T-cell (primary cell): ENCODE data around the gene PTPRT. TPM values are rescaled to one million over a fixed set of nuclear protein-coding genes. Genes with fewer than 3 reads are reported as not detected.

Source experiments
- ATAC-seq, 4 experiments: fragments of 200-7000 bp in 3 of 4; fragments of 150-1000 bp in 1 of 4; cut with Tn5 transposase; replicated peaks in 1 of 4; 1 replicate in 3 of 4; 2 replicates in 1 of 4; pipeline ENCODE4 v1.10.0; 2021; ENCODE audit warnings: moderate library complexity in 3 of 4, mild to moderate bottlenecking in 2 of 4, moderate number of reproducible peaks in 1 of 4
- CTCF ChIA-PET, 2 donors: fragments of 300-600 bp; sonication (Branson Sonifier 250); formaldehyde crosslinking; loops; one replicate each; lab custom pipeline; 2022; ENCODE audit warnings: antibody characterized with exemption in 2 of 2; lab: Charles Lee
- POLR2A ChIA-PET, 2 donors: fragments of 300-600 bp; sonication (Branson Sonifier 250); formaldehyde crosslinking; loops; one replicate each; lab custom pipeline; 2022; ENCODE audit warnings: antibody characterized with exemption in 2 of 2; lab: Charles Lee
- DNase-seq, 35 experiments: peaks; one replicate each; pipeline versions ENCODE4 v3.0.0 to v3.0.0-alpha.2; 2013 to 2023
- H3K27ac ChIP-seq: one replicate; pipeline ENCODE4 v1.5.1; 2013; ENCODE audit warnings: low read length
- H3K27me3 ChIP-seq, 2 experiments: replicated peaks in 1 of 2; 1 replicate in 1 of 2; 2 replicates in 1 of 2; pipeline versions ENCODE4 v1.6.1 to v1.7.0; 2013; ENCODE audit warnings: low read length in 1 of 2, mixed read lengths in 1 of 2; ENCODE audit not compliant: control insufficient read depth in 2 of 2, insufficient read depth in 2 of 2; ENCODE audit errors: extremely low read depth in 1 of 2
- H3K36me3 ChIP-seq, 2 donors: 1 replicate in 1 of 2; 2 replicates in 1 of 2; pipeline versions ENCODE4 v1.6.1 to v1.7.0; 2013; ENCODE audit warnings: low read length in 1 of 2; ENCODE audit not compliant: control insufficient read depth in 2 of 2, insufficient read depth in 1 of 2; ENCODE audit errors: extremely low read depth in 1 of 2
- H3K4me1 ChIP-seq, 2 experiments: 1 replicate in 1 of 2; 2 replicates in 1 of 2; pipeline versions ENCODE4 v1.6.1 to v1.7.0; 2013; ENCODE audit warnings: low read length in 2 of 2, mixed read lengths in 1 of 2; ENCODE audit not compliant: insufficient read depth in 2 of 2, control insufficient read depth in 1 of 2; ENCODE audit errors: extremely low read depth in 1 of 2
- H3K4me3 ChIP-seq, 2 donors: 1 replicate in 1 of 2; 2 replicates in 1 of 2; pipeline versions ENCODE4 v1.5.1 to v1.7.0; 2013; ENCODE audit warnings: mild to moderate bottlenecking in 2 of 2, low read length in 1 of 2, moderate library complexity in 1 of 2; ENCODE audit not compliant: control insufficient read depth in 1 of 2; ENCODE audit errors: extremely low read depth in 1 of 2
- H3K9me3 ChIP-seq: 2 replicates; pipeline ENCODE4 v1.7.0; 2013
- H3K27ac Mint-ChIP-seq, 2 donors: one replicate each; pipeline ENCODE4 v1.8.0; 2020 to 2021; ENCODE audit warnings: mild to moderate bottlenecking in 2 of 2, mixed read lengths in 2 of 2
- H3K27me3 Mint-ChIP-seq, 2 donors: one replicate each; pipeline ENCODE4 v1.8.0; 2021 to 2022; ENCODE audit warnings: mixed read lengths in 2 of 2
- H3K36me3 Mint-ChIP-seq: one replicate; pipeline ENCODE4 v1.8.0; 2021; ENCODE audit warnings: mixed read lengths
- H3K4me1 Mint-ChIP-seq, 3 donors: one replicate each; pipeline ENCODE4 v1.8.0; 2020 to 2022; ENCODE audit warnings: mixed read lengths in 3 of 3, mild to moderate bottlenecking in 1 of 3
- H3K4me3 Mint-ChIP-seq, 3 donors: one replicate each; pipeline ENCODE4 v1.8.0; 2020 to 2022; ENCODE audit warnings: mild to moderate bottlenecking in 3 of 3, mixed read lengths in 3 of 3, moderate library complexity in 3 of 3
- H3K9me3 Mint-ChIP-seq, 3 donors: one replicate each; pipeline ENCODE4 v1.8.0; 2020 to 2022; ENCODE audit warnings: mixed read lengths in 3 of 3
- WGBS: methylation state at CpG from one replicate; pipeline ENCODE4 v1.1.5; 2013; ENCODE audit warnings: missing lambda C conversion rate; ENCODE audit not compliant: insufficient coverage; 5-methylcytosine and 5-hydroxymethylcytosine counted together
- total RNA-seq, 35 experiments: library from RNA in 6 of 35; stranded (reverse) in 6 of 35; fragments of 120-200 nt in 1 of 35; gene quantifications; one replicate each; pipeline versions ENCODE4 v1.2.1 to v1.2.4 and lab custom pipeline; 2013 to 2026

Gene PTPRT
- total RNA-seq, 5 donors from 2014 or later (not counting 1 experiment from before 2014, with no cell fraction given) = not detected

- Mint-ChIP-seq H3K27me3 (peaks cover 3 to 11% of the 10 kb centered on the region in 2 donors), H3K4me3 (no peak overlapping the region), H3K4me1 (no peaks in the 10 kb centered on the region), H3K36me3 (no peaks in the 10 kb centered on the region), H3K9me3 (peaks cover 0 to 18% (median 2%) of the 10 kb centered on the region in 3 donors), H3K27ac (no peak overlapping the region)
- ChIA-PET CTCF (no interaction called here), POLR2A (no interaction called here)
- no peaks in the 10 kb centered on the region for H3K9me3 ChIP-seq
- no peaks in the 10 kb centered on the region for H3K4me1 ChIP-seq
- H3K36me3 ChIP-seq = no peaks in the 10 kb centered on the region
- no CpG with 5 or more reads among the region's 1 CpG for WGBS
- H3K27ac ChIP-seq = no peak overlapping the region
- DNase-seq (no peak), ATAC-seq (no peak)
- peaks cover 0 to 5% of the 10 kb centered on the region in 2 experiments for H3K27me3 ChIP-seq
- no peak overlapping the region for H3K4me3 ChIP-seq
Observed at GRCh38 chr20:43052532-43052931, 137.2 kb downstream of the PTPRT start.

GRCh38 chr20:43046966-43047365 is 142.7 kb downstream of the PTPRT start:
- no peak overlapping the region for H3K4me3 ChIP-seq
- H3K4me1 ChIP-seq = no peaks in the 10 kb centered on the region
- H3K27me3 Mint-ChIP-seq = peaks cover 0 to 8% of the 10 kb centered on the region in 2 donors
- peaks cover 0 to 15% (median 3%) of the 10 kb centered on the region in 3 donors for H3K9me3 Mint-ChIP-seq
- H3K4me1 Mint-ChIP-seq = no peaks in the 10 kb centered on the region
- no peak overlapping the region for H3K27ac Mint-ChIP-seq
- H3K36me3 ChIP-seq = no peaks in the 10 kb centered on the region
- H3K9me3 ChIP-seq = no peaks in the 10 kb centered on the region
- no peaks in the 10 kb centered on the region for H3K36me3 Mint-ChIP-seq
- ChIA-PET CTCF (no interaction called here), POLR2A (no interaction called here)
- no peak for DNase-seq
- H3K27me3 ChIP-seq = peaks cover 0 to 5% of the 10 kb centered on the region in 2 experiments
- ATAC-seq = no peak
- 51% methylated on average over 5 of the region's 7 CpGs for WGBS
- H3K4me3 Mint-ChIP-seq = no peak overlapping the region
- no peak overlapping the region for H3K27ac ChIP-seq

GRCh38 chr20:43043887-43044286 is 145.8 kb downstream of the PTPRT start:
- CTCF ChIA-PET = no interaction called here
- H3K9me3 Mint-ChIP-seq = peaks cover 0 to 10% (median 8%) of the 10 kb centered on the region in 3 donors

GRCh38 chr20:43040427-43040826 is 149.3 kb downstream of the PTPRT start:
- WGBS = 20% methylated on average over 2 of the region's 6 CpGs
- Mint-ChIP-seq H3K27me3 (peaks cover 0 to 8% of the 10 kb centered on the region in 2 donors), H3K36me3 (no peaks in the 10 kb centered on the region), H3K27ac (no peak overlapping the region), H3K4me1 (no peaks in the 10 kb centered on the region), H3K9me3 (peaks cover 0 to 5% (median 4%) of the 10 kb centered on the region in 3 donors), H3K4me3 (no peak overlapping the region)
- ATAC-seq (no peak), DNase-seq (no peak)
- CTCF ChIA-PET = no interaction called here
- no peaks in the 10 kb centered on the region for H3K4me1 ChIP-seq
- H3K27me3 ChIP-seq = no peaks in the 10 kb centered on the region
- H3K27ac ChIP-seq = no peak overlapping the region
- no peak overlapping the region for H3K4me3 ChIP-seq
- POLR2A ChIA-PET = no interaction called here
- H3K9me3 ChIP-seq = no peaks in the 10 kb centered on the region
- no peaks in the 10 kb centered on the region for H3K36me3 ChIP-seq

More at GRCh38 chr20:43043887-43044286, 145.8 kb downstream of the PTPRT start:
- Mint-ChIP-seq H3K27me3 (peaks cover 0 to 8% of the 10 kb centered on the region in 2 donors), H3K4me3 (no peak overlapping the region), H3K36me3 (no peaks in the 10 kb centered on the region), H3K27ac (no peak overlapping the region), H3K4me1 (no peaks in the 10 kb centered on the region)
- DNase-seq = no peak
- no peaks in the 10 kb centered on the region for H3K9me3 ChIP-seq
- ATAC-seq = no peak
- H3K27me3 ChIP-seq = peaks cover 0 to 5% of the 10 kb centered on the region in 2 experiments
- no peaks in the 10 kb centered on the region for H3K4me1 ChIP-seq
- H3K4me3 ChIP-seq = no peak overlapping the region
- 7% methylated on average over 2 of the region's 4 CpGs for WGBS
- H3K27ac ChIP-seq = no peak overlapping the region
- no peaks in the 10 kb centered on the region for H3K36me3 ChIP-seq
- POLR2A ChIA-PET = no interaction called here

GRCh38 chr20:43037605-43038309 is 151.9 kb downstream of the PTPRT start:
- Mint-ChIP-seq H3K4me1 (no peaks in the 10 kb centered on the region), H3K9me3 (peaks cover 0 to 4% (median 3%) of the 10 kb centered on the region in 3 donors), H3K27me3 (peaks cover 0 to 3% of the 10 kb centered on the region in 2 donors), H3K4me3 (no peak overlapping the region), H3K36me3 (no peaks in the 10 kb centered on the region), H3K27ac (no peak overlapping the region)
- WGBS = 63% methylated on average over 2 of the region's 6 CpGs
- POLR2A ChIA-PET = no interaction called here
- no peaks in the 10 kb centered on the region for H3K4me1 ChIP-seq
- H3K27me3 ChIP-seq = no peaks in the 10 kb centered on the region
- H3K27ac ChIP-seq = no peak overlapping the region
- DNase-seq (no peak), ATAC-seq (no peak)
- H3K36me3 ChIP-seq = no peaks in the 10 kb centered on the region
- H3K4me3 ChIP-seq = no peak overlapping the region
- CTCF ChIA-PET = no interaction called here
- no peaks in the 10 kb centered on the region for H3K9me3 ChIP-seq

DNA sequence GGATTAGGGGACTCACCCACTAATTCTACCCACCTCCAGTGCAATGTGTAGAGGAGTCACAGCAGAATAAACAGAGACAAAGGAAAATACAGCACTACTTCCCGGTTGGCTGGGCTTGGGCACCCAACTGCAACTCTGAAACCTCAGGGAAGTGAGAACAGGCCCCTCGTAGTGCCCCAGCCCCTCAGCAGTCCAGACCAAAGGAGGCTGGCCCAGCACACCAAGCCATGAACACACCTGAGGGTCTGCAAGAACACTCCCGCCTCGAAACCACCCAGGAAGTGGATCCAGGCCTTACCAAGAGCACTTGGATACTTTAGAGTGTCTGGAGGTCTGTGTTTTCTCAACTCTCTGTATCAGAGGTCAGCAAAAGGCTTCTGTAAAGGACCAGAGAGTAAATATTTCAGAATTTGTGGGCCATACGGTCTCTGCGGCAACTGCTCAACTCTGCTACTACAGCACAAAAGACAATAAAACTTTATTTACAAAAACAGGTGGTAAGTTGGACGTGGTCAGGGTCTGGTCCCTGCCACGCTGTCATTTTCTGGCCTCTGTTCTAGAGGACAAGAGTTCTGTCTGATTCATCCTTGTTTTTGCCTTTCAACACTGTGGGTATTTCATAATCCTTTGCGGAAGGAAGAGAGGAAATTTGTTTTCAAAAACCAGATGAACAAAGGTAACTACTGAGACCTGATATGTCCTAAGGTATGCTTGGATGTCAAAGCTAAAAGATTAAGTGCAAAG is 154.6 kb downstream of the PTPRT start:
- H3K9me3 Mint-ChIP-seq = peaks cover 0 to 4% (median 0%) of the 10 kb centered on the region in 3 donors
- H3K36me3 Mint-ChIP-seq = no peaks in the 10 kb centered on the region
- H3K4me3 Mint-ChIP-seq = no peak overlapping the region
- POLR2A ChIA-PET = no interaction called here
- peaks cover 0 to 6% of the 10 kb centered on the region in 2 donors for H3K27me3 Mint-ChIP-seq
- H3K27ac ChIP-seq = no peak overlapping the region
- H3K27ac Mint-ChIP-seq = no peak overlapping the region
- ATAC-seq = no peak
- no peaks in the 10 kb centered on the region for H3K27me3 ChIP-seq
- WGBS = 20% methylated on average over 4 of the region's 9 CpGs
- no peaks in the 10 kb centered on the region for H3K9me3 ChIP-seq
- no peaks in the 10 kb centered on the region for H3K36me3 ChIP-seq
- H3K4me1 Mint-ChIP-seq = no peaks in the 10 kb centered on the region
- no peaks in the 10 kb centered on the region for H3K4me1 ChIP-seq
- DNase-seq = no peak
- CTCF ChIA-PET = no interaction called here
- H3K4me3 ChIP-seq = no peak overlapping the region
